K562 (cell line): Measurements from ENCODE around the gene BCAS1. TPM values are rescaled to one million over a fixed set of nuclear protein-coding genes. Genes with fewer than 3 reads are reported as not detected.

Experiments used
- BHLHE40 ChIP-seq: IDR thresholded peaks from 2 replicates; pipeline ENCODE4 v1.6.1; 2011; ENCODE audit warnings: low read length, improper control_type of control experiment
- BRD9 ChIP-seq: fragments of 450-650 bp; IDR thresholded peaks from 2 replicates; pipeline ENCODE4 v1.6.1; 2018; ENCODE audit warnings: low read depth; ENCODE audit not compliant: partially characterized antibody
- BRF2 ChIP-seq: IDR thresholded peaks from 3 replicates; pipeline ENCODE4 v1.6.1; 2011; ENCODE audit warnings: borderline replicate concordance, mild to moderate bottlenecking; ENCODE audit not compliant: insufficient read length, insufficient read depth
- CC2D1A ChIP-seq: fragments of 450-650 bp; IDR thresholded peaks from 2 replicates; pipeline ENCODE4 v1.6.1; 2017; ENCODE audit warnings: mild to moderate bottlenecking
- CHD4 ChIP-seq: fragments of 200-600 bp; sonication (generic); IDR thresholded peaks from 3 replicates; pipeline ENCODE4 v1.6.1; 2012; ENCODE audit warnings: low read depth, mild to moderate bottlenecking, mixed read lengths, low read length, inconsistent platforms; ENCODE audit not compliant: insufficient read depth, insufficient replicate concordance, poor library complexity, severe bottlenecking
- E2F3 ChIP-seq: fragments of 250-450 bp; sonication (Bioruptor Pico); IDR thresholded peaks from 2 replicates; pipeline ENCODE4 v1.4.0; 2020; ENCODE audit warnings: mild to moderate bottlenecking
- FOXK1 ChIP-seq: sonication (generic); formaldehyde crosslinking; IDR thresholded peaks from 2 replicates; pipeline ENCODE4 v1.8.0; 2022; ENCODE audit warnings: missing genetic modification reagents, mild to moderate bottlenecking, borderline replicate concordance
- GABPB2 ChIP-seq: fragments of 250-450 bp; sonication (Bioruptor Pico); conservative IDR thresholded peaks from 2 replicates; pipeline ENCODE4 v1.5.1; 2021; ENCODE audit warnings: mild to moderate bottlenecking
- HMG20A ChIP-seq: fragments of 450-650 bp; formaldehyde crosslinking; conservative IDR thresholded peaks from 2 replicates; pipeline ENCODE4 v1.4.0; 2020; ENCODE audit warnings: mild to moderate bottlenecking, mixed read lengths
- MCM2 ChIP-seq: fragments of 450-650 bp; IDR thresholded peaks from 2 replicates; pipeline ENCODE4 v1.6.1; 2017; ENCODE audit warnings: low read depth, mild to moderate bottlenecking
- NFATC3 ChIP-seq: fragments of 450-650 bp; IDR thresholded peaks from 2 replicates; pipeline ENCODE4 v1.6.1; 2017; ENCODE audit warnings: mild to moderate bottlenecking
- NFIX ChIP-seq: fragments of 250-450 bp; sonication (Bioruptor Pico); IDR thresholded peaks from 2 replicates; pipeline ENCODE4 v1.4.0; 2020; ENCODE audit warnings: low read depth, mild to moderate bottlenecking, moderate library complexity
- SIN3A ChIP-seq, 2 experiments: fragments of 150-350 bp in 1 of 2; IDR thresholded peaks; 2 replicates each; pipeline ENCODE4 v1.6.1; 2011 to 2016; ENCODE audit warnings: borderline replicate concordance in 2 of 2, low read depth in 2 of 2, low read length in 2 of 2, mild to moderate bottlenecking in 2 of 2, moderate library complexity in 2 of 2; ENCODE audit not compliant: control insufficient read depth in 1 of 2
- SMARCA5 ChIP-seq: fragments of 450-650 bp; IDR thresholded peaks from 2 replicates; pipeline ENCODE4 v1.6.1; 2016
- TCF7 ChIP-seq: sonication (generic); IDR thresholded peaks from 2 replicates; pipeline ENCODE4 v1.6.1; 2016; ENCODE audit warnings: antibody characterized with exemption, borderline replicate concordance
- TCF7L2 ChIP-seq: fragments of 150-350 bp; IDR thresholded peaks from 2 replicates; pipeline ENCODE4 v1.6.1; 2016; ENCODE audit warnings: low read depth, mild to moderate bottlenecking, low read length, moderate library complexity
- YBX1 ChIP-seq: fragments of 450-650 bp; IDR thresholded peaks from 2 replicates; pipeline ENCODE4 v1.7.1; 2016; ENCODE audit warnings: mild to moderate bottlenecking
- ZBTB1 ChIP-seq: sonication (generic); formaldehyde crosslinking; IDR thresholded peaks from 2 replicates; pipeline ENCODE4 v1.8.1; 2023; ENCODE audit warnings: missing genetic modification reagents, low read depth, mild to moderate bottlenecking, borderline replicate concordance
- ZNF444 ChIP-seq: fragments of 250-450 bp; sonication (Bioruptor Pico); IDR thresholded peaks from 2 replicates; pipeline ENCODE4 v1.4.0; 2020; ENCODE audit warnings: mild to moderate bottlenecking, moderate library complexity
- ZNF655 ChIP-seq: fragments of 250-450 bp; sonication (Bioruptor Pico); IDR thresholded peaks from 2 replicates; pipeline ENCODE4 v1.5.0; 2021
- ZNF778 ChIP-seq: fragments of 450-650 bp; formaldehyde crosslinking; IDR thresholded peaks from 2 replicates; pipeline ENCODE4 v1.4.0; 2020; ENCODE audit warnings: mild to moderate bottlenecking, moderate library complexity
- polyA plus RNA-seq, 8 experiments: library from polyadenylated mRNA; depleted of rRNA in 4 of 8; stranded (reverse) in 5 of 8; unstranded in 3 of 8; fragments of >200 nt; fragmentation: Nextera tagmentation in 2 of 8; fragmentation: Illumina TruSeq in 1 of 8; extraction: Ambion mirVana in 2 of 8; extraction: Trizol in 1 of 8; gene quantifications; 2 replicates each; pipeline versions ENCODE4 v1.2.1 to v1.2.3, GENCODE V29; 2011 to 2014; ENCODE audit warnings: inconsistent platforms in 1 of 8, missing spikeins in 1 of 8
- total RNA-seq, 7 experiments: library from RNA; depleted of rRNA in 6 of 7; stranded (reverse); fragments of >200 nt in 6 of 7; fragmentation: Illumina TruSeq in 2 of 7; extraction: Trizol in 2 of 7; gene quantifications; 2 replicates each; pipeline versions ENCODE4 v1.2.1 to v1.2.3, GENCODE V29; 2011 to 2021; ENCODE audit warnings: low replicate concordance in 1 of 7
- TF ChIP-seq, protein P1 (sequence below): fragments of 450-650 bp; formaldehyde crosslinking; IDR thresholded peaks from 2 replicates; pipeline ENCODE4 v1.4.0; 2022; ENCODE audit warnings: missing genetic modification characterization
- TF ChIP-seq, protein P2 (sequence below): fragments of 450-650 bp; formaldehyde crosslinking; IDR thresholded peaks from 2 replicates; pipeline ENCODE4 v1.4.0; 2020; ENCODE audit warnings: mild to moderate bottlenecking, mixed read lengths

BCAS1 gene
- total and polyA plus RNA-seq, 9 of the 15 experiments (the other 6 are each of a cell fraction or from before 2014, with no cell fraction given): 0.18 to 2.3 (median 0.93) TPM

GRCh38 chr20:53934421-53935343 lies 135.7 kb downstream of the BCAS1 start (continued):
- TF ChIP-seq BRF2 (no peak), TCF7L2 (no peak; the same call in 1 of the 2 replicates), CC2D1A (no peak), ZNF655 (CRISPR knock-in tag) (no peak), ZNF444 (CRISPR knock-in tag) (no peak), GABPB2 (CRISPR knock-in tag) (no peak), MCM2 (no peak), SIN3A (IDR thresholded peaks at IDR 0.05; ENCODE audit: borderline replicate concordance in 2 of 2, control insufficient read depth in 1 of 2, low read depth in 2 of 2, low read length in 2 of 2) (no peak), NFIX (no peak), TCF7 (no peak), BRD9 (no peak), E2F3 (no peak), ZNF778 (no peak), BHLHE40 (no peak), YBX1 (no peak), HMG20A (CRISPR knock-in tag) (no peak), ZBTB1 (no peak), FOXK1 (CRISPR knock-in tag) (no peak), CHD4 (no peak), SMARCA5 (no peak), NFATC3 (no peak)
- TF ChIP-seq, protein P1, sequence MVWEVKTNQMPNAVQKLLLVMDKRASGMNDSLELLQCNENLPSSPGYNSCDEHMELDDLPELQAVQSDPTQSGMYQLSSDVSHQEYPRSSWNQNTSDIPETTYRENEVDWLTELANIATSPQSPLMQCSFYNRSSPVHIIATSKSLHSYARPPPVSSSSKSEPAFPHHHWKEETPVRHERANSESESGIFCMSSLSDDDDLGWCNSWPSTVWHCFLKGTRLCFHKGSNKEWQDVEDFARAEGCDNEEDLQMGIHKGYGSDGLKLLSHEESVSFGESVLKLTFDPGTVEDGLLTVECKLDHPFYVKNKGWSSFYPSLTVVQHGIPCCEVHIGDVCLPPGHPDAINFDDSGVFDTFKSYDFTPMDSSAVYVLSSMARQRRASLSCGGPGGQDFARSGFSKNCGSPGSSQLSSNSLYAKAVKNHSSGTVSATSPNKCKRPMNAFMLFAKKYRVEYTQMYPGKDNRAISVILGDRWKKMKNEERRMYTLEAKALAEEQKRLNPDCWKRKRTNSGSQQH (CRISPR knock-in tag): no peak
- TF ChIP-seq, protein P2, sequence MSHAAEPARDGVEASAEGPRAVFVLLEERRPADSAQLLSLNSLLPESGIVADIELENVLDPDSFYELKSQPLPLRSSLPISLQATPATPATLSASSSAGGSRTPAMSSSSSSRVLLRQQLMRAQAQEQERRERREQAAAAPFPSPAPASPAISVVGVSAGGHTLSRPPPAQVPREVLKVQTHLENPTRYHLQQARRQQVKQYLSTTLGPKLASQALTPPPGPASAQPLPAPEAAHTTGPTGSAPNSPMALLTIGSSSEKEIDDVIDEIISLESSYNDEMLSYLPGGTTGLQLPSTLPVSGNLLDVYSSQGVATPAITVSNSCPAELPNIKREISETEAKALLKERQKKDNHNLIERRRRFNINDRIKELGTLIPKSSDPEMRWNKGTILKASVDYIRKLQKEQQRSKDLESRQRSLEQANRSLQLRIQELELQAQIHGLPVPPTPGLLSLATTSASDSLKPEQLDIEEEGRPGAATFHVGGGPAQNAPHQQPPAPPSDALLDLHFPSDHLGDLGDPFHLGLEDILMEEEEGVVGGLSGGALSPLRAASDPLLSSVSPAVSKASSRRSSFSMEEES (CRISPR knock-in tag): no peak
